DMS153 treated with DMSO at 0.1 percent for 48 hours (cell line): Measurements from ENCODE around the gene MOGAT2.
"Not testable (repeated sequence)": the region's sequence is repeated elsewhere in the genome, so short reads cannot be mapped to it uniquely, and the experiment has no call there.

Experiments
- DNase-seq: peaks from one replicate; lab custom pipeline; 2025; ENCODE audit not compliant: unreplicated experiment; lab: John Stamatoyannopoulos, UW

Gene MOGAT2

GRCh38 chr11:75718419-75719339 lies 1.0 kb downstream of the MOGAT2 start:
- DNase-seq: no peak

GRCh38 chr11:75719340-75720239 lies 2.0 kb downstream of the MOGAT2 start:
- DNase-seq: no peak

GRCh38 chr11:75720639-75721038 lies 3.0 kb downstream of the MOGAT2 start:
- no peak for DNase-seq

GRCh38 chr11:75721852-75722668 lies 4.4 kb downstream of the MOGAT2 start:
- no peak for DNase-seq

- no peak for DNase-seq
Observed at GRCh38 chr11:75722669-75723042, 5.0 kb downstream of the MOGAT2 start.

- no peak for DNase-seq
Observed at GRCh38 chr11:75725547-75726320, 8.1 kb downstream of the MOGAT2 start.

GRCh38 chr11:75728992-75729391 lies 11.4 kb downstream of the MOGAT2 start:
- DNase-seq: no peak

- DNase-seq: no peak
Observed at GRCh38 chr11:75731095-75731494, 13.5 kb downstream of the MOGAT2 start.

GRCh38 chr11:75733071-75733430 lies 15.4 kb downstream of the MOGAT2 start:
- DNase-seq: no peak

- no peak for DNase-seq
Observed at GRCh38 chr11:75733431-75734107, 15.9 kb downstream of the MOGAT2 start.

GRCh38 chr11:75734491-75735180 lies 17.0 kb downstream of the MOGAT2 start:
- DNase-seq: peak; percentile 35

GRCh38 chr11:75735181-75735845 lies 17.7 kb downstream of the MOGAT2 start:
- no peak for DNase-seq

GRCh38 chr11:75737314-75737713 lies 19.7 kb downstream of the MOGAT2 start:
- DNase-seq: no peak

- DNase-seq: no peak
Observed at GRCh38 chr11:75740681-75741080, 23.0 kb downstream of the MOGAT2 start.

GRCh38 chr11:75743159-75743558 lies 25.5 kb downstream of the MOGAT2 start:
- DNase-seq: not testable (repeated sequence)

- DNase-seq: no peak
Observed at GRCh38 chr11:75743711-75744563, 26.3 kb downstream of the MOGAT2 start.

- DNase-seq: no peak
Observed at GRCh38 chr11:75745807-75746206, 28.2 kb downstream of the MOGAT2 start.
